Activated gamma-delta T cell (primary cell): Measurements from ENCODE around the gene PRDM16.

ENCODE experiments used
- DNase-seq: peaks from one replicate; lab custom pipeline; 2025; lab: John Stamatoyannopoulos, UW

The PRDM16 gene

DNA sequence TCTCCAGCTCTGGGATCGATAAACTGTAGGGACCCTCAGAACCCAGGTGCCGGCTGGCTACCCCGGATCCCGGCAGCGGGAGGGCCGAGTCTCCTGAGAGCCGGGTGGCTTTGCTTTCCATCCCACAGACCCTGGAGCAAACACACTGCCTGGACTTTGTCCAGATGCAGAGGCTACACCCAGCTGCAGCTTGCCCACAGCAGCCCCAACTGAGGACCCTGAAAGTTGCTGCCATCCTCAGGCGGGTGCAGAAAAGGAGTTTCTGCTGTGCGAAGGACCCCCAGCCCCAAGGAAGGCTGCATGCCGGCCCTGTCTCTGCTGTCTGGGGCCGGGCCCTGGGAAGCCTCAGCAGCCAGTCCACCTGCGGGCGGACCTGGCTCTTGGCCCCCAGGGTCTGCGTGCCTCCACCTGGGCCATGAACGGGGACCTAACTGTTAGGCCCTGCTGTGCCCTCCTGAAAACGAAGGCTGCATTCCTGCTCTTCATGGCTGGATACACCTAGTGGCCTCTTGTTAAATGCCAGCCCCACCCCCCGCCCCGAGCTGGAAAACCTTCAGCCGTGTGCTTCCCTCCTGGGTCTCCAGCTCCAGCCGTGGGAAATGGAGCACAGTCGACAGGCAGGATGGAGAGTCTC, 287.9 kb downstream of the PRDM16 start:
- no peak for DNase-seq

DNA sequence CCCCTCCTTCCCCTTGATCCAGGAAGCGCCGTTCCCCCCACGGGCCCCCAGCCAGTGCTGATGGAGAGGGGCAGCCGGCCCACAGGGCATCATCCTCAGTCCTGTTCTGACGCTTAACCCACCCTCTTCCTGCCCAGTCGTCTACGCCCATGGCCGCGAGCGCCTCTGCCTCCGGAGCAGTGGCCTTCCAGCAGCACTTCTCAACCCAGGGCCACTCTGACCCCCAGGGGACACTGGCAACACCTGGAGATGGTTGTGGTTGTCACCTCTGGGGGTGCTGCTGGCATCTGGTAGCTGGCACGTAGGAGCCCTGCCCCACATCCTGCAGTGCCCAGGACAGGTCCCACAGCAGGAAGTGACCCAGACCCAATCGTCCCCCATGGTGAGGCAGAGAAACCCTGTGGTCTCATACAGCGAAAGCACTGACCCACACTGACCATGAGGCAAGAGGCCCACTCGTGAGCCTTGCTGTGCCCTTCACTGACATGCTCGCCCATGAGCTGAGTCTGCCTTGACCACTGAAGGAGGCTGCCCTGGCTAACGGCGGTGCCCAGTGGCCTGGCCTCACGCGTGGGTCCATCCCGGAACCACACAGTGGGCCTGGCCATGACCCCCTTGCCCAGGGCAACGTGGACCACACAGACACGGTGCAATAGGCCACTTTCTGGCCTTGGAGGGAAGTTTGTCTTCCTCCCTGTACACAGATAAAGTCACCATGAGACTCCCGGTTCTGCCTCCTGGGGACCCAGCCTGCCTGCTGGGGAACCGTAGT, 288.7 kb downstream of the PRDM16 start:
- DNase-seq: no peak

GRCh38 chr1:3359351-3359750, 290.3 kb downstream of the PRDM16 start:
- DNase-seq: no peak

- DNase-seq: no peak
Observed at GRCh38 chr1:3359756-3360440, 290.9 kb downstream of the PRDM16 start.

- no peak for DNase-seq
Observed at GRCh38 chr1:3360646-3361257, 291.7 kb downstream of the PRDM16 start.

DNA sequence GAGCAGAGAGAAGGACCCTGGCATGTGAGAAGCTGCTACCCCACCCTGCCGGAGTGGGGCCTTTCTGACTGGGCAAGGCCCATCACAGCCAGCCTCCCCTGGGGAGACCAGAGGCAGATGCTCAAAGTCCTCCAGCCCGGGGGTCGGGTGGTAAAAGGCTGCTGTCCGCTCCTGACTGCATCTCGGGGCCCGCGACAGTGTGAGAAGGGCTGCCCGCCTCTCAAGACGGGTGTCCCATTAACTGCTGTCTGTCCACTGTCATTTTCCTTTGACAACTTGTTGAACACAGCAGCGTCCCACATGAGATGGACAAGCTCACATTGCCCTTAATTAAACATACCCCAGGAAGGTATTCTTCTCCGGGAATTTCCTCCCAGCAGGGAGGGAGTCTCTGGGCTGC, 294.0 kb downstream of the PRDM16 start:
- no peak for DNase-seq

DNA sequence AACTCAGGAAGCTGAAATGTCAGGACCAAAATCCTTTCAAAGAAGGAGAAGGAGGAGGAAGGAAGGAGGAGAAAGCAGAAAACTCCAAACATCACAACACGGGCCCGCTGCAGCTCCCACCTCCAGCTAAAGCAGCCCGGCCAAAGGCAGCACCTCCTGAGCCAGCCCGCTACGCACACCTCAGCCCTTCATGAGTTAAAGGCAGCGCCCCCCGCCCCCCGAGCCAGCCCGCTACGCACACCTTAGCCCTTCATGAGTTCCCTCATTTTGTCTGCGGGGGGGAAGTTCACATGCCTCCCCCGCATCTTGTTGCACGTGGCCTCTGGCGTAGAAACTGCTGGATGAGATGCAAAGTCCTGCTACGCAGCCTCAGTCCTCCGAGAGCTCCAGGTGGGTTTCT, 294.8 kb downstream of the PRDM16 start:
- no peak for DNase-seq

DNA sequence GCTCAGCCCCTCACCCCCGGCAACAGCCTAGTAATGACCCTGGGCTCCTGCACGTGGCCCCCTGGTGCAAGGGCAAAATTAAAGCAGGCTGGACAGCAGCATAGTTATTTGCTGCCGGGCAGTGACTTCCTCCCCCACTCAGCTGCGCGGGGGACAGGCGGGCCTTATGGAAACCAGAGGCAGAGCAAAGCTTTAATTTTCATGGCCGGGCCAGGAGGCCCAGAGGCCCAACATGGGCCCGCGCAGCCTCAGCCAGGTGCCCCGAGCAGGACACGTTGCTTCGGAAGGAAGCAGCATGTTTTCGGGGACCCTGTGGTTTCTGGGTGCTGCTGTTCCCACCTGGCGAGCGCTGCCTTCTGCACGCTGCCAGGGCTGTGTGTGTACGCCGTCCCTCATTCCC, 295.5 kb downstream of the PRDM16 start:
- DNase-seq: no peak

GRCh38 chr1:3364983-3365382, 296.0 kb downstream of the PRDM16 start:
- DNase-seq: no peak

DNA sequence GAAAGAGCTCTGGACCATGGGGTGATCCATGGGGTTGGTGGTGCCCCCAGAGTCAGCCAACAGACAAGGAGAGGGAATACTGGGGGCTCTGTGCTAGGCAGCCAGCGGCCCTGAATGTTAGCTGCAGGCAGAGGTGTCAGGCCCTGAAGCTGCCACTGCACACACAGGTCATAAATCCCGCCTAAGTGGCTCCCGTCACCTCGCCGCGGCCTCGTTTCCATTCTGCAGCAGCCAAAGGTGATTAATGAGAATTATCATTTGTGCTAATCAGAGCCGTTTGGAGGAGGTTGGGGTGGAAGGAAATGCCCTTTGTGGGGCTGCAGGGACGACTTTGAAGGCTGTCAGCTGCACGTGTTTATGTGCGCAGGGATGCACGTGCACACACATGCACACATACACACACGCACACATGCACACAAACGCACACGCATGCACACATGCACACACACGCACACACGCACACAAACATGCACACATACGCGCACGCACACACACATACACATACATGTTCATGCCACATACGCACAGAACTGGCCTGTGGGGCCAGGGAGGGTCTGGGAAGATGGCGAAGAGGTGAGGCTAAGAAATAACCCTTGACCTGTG, 296.6 kb downstream of the PRDM16 start:
- no peak for DNase-seq

DNA sequence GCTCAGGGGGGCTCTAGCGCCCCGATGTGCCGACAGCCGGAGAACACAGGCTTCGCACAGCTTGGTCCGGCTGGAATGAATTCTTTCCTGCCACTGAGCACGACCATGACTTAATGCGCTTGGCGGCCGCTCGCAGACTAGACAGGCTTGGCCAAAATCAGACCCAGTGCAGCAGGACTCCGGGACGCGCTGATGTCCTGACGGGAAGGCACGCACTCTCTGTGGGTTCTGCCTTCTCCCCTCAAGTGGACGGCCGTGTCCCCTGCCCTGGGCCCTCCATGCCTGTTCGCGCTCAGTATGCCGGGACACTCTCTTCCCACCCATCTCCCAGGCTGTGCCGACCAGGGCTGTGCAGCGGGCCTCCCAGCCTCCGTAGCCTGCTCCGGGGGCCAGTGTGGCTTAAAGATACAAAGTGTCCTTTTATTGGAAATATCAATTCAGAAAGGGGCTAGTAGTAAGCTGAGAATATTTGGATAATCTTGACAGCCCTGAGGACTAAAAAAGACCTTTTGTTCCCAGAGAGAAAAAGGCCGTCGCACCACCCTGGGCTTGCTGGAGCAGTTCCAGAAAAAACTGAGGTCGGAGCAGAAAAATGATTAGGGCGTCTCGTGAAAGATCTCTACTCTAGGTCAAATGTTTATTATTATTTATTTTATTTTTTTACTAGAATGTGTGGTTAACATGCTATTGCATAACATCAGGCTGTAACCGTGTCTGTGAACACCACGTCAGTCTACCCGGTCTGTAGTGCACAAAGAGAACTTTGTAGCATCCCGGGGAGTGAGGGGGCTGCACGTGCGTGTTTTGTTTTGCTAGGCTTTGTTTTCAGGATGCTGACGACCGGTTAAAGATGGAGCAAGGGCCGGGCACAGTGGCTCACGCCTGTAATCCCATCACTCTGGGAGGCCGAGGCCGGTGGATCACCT, 297.4 kb downstream of the PRDM16 start:
- no peak for DNase-seq

DNA sequence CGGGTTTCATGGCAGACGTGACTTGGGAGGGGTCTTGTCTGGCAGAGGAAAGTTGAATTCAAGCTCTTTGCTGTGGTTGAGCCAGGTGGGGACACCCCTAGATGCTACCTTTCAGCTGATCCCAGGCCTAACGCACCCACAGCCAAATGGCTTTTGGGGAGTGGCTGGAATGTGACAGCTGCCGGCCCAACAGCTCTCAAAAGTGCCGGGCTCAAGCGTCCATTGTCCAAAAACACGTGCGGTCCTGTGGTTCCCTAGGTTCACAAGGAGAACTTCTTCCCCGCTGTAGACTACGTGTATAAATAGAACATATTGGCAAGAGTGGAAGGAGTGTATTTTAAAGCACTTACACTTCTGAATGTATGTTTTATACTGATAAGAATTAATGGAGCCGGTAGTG, 298.4 kb downstream of the PRDM16 start:
- DNase-seq: no peak

DNA sequence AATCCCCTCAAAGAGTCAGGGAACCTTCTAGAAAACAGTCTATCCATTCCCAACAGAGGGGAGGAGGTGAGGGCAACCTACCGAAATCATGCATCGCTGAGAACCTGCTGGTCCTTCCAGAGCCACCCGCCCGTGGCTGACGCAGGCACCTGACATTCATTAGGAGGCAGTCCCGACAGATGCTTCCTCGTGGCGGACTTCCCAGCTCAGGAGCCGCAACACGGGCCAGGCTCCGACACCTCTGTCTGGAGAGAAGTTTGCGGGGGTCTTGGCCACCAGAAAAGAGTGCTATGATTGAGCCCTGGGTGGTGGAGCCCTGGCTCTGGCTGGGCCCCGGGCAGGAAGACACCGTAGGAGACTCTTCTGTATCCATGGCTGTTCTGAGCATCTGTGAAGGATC, 299.1 kb downstream of the PRDM16 start:
- no peak for DNase-seq

DNA sequence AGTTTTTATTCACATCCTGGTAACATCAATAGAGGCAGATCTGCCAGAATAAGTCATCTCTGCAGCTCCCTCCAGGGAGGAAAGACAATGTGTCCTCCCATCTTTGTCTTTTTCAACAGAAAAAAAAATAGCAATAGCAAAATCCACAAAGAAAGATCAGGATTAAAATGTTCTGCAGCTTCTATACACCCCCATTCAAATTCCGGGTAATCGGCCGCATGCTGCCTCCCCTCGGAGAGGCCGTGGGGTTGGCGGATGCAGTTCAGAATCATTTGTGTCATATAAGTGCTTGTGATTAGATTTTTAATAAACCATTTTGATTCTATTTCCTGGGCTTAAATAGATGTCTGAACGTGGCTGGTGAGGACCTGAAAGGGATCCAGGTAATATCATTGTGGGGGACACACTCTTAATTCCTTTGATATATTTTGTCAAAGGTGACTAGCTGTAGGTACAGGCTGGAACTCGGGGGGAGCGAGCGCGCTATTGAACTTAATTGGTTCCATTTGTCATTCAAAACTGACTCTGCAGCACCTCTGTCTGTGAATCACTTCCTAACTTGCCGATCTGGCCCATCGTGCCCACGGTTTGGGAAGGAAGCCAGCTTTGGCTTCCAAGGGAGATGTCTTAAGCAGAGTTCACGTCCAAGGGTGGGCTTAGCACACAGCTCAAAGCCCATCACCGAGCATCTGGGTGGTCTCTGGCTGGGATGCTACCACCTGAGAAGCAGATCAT, 299.9 kb downstream of the PRDM16 start:
- no peak for DNase-seq

GRCh38 chr1:3369446-3370076, 300.6 kb downstream of the PRDM16 start:
- DNase-seq: no peak

DNA sequence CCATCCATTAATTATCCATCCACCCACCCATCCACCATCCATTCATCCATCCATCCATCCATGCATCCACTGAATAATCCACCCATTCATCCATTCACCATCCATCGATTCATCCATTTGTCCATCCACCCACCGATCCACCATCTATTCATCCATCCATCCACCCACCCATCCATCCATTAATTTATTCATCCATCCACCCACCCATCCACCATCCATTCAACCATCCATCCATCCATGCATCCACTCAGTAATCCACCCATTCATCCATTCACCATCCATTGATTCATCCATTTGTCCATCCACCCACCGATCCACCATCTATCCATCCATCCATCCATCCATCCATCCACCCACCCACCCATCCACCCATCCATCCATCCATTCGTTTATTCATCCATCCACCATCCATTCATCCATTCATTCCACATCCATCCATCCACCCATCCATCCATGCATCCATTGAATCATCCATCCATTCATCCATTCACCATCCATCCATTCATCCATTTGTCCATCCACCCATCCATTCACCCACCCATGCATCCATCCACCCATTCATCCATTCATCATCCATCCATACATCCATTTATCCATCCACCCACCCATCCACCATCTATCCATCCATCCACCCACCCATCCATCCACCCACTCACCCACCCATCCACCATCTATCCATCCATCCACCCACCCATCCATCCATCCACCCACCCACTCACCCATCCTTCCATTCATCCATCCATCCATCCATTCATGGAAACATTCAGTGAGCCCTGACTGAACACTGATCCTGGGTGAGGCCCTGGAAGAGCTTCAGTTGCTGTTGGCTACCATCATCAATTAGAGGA, 302.1 kb downstream of the PRDM16 start:
- no peak for DNase-seq

DNA sequence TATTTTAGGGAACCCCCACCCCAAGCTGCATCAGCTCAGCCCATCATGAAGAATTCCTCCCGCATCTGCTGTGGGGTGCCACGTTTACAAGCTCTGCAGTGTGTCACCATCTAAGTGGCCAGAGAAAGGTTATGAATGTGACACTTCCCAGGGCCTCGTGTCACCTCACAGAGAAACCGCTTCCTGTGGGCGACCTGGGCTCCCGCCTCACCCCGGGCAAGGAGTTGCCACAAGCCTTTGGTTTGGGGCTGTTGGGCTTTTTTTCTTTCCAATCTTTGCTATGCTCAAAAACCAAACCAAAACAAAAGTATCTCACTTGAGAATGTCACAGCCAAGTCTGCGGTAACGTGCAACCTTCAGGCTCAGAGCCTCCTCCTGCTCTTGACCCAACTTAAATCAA, 303.3 kb downstream of the PRDM16 start:
- no peak for DNase-seq

GRCh38 chr1:3373175-3373574, 304.2 kb downstream of the PRDM16 start:
- no peak for DNase-seq
